Psoas muscle (tissue), 8 donors: ENCODE measurements around the gene ACACA. TPM values are rescaled to one million over a fixed set of nuclear protein-coding genes. Genes with fewer than 3 reads are reported as not detected.

ENCODE experiments used
- ATAC-seq, 4 donors: fragments of 200-7000 bp; cut with Tn5 transposase; one replicate each; pipeline ENCODE4 v1.9.1; 2020; ENCODE audit warnings: moderate library complexity in 3 of 4, mild to moderate bottlenecking in 2 of 4
- DNase-seq, 2 donors: peaks; one replicate each; pipeline ENCODE4 v3.0.0-alpha.2; 2020
- H3K27ac ChIP-seq: fragments of 200-600 bp; one replicate; pipeline ENCODE4 v1.8.0; 2022
- H3K27me3 ChIP-seq, 3 donors: fragments of 200-600 bp in 1 of 3; one replicate each; pipeline versions ENCODE4 v1.6.1 to v1.8.0; 2013 to 2022; ENCODE audit warnings: low read length in 2 of 3, mild to moderate bottlenecking in 2 of 3, moderate library complexity in 1 of 3; ENCODE audit not compliant: insufficient read depth in 3 of 3
- H3K36me3 ChIP-seq, 2 donors: fragments of 200-600 bp in 1 of 2; one replicate each; pipeline versions ENCODE4 v1.6.1 to v1.8.0; 2013 to 2022; ENCODE audit warnings: low read depth in 1 of 2, mild to moderate bottlenecking in 1 of 2, moderate library complexity in 1 of 2; ENCODE audit not compliant: insufficient read depth in 1 of 2
- H3K4me1 ChIP-seq: fragments of 200-600 bp; one replicate; pipeline ENCODE4 v1.8.0; 2022
- H3K4me3 ChIP-seq: fragments of 200-600 bp; one replicate; pipeline ENCODE4 v1.8.0; 2022; ENCODE audit warnings: mild to moderate bottlenecking
- H3K9me3 ChIP-seq: fragments of 200-600 bp; one replicate; pipeline ENCODE4 v1.8.0; 2022
- WGBS, 3 donors: extraction: QIAGEN DNeasy Blood & Tissue Kit; methylation state at CpG; one replicate each; pipeline versions ENCODE4 v1.1.6 to v1.1.7; 2013; 5-methylcytosine and 5-hydroxymethylcytosine counted together
- intact Hi-C, 2 donors: fragments of 100-400 bp; cut with DNase I; formaldehyde crosslinking; loops; one replicate each; pipeline versions ENCODE4 v1.11.0 to v1.14.2; 2022
- polyA plus RNA-seq, 3 donors: library from polyadenylated mRNA; stranded (reverse); fragments of 200-250 nt; gene quantifications; one replicate each; pipeline ENCODE4 v1.2.3, GENCODE V29; 2013
- total RNA-seq, 4 donors: library from RNA; stranded (reverse); fragmentation: NEBNext Ultra II Directional in 2 of 4; extraction: Animal tissue kit (Norgen Biotek cat#: 25700) in 2 of 4; gene quantifications; one replicate each; pipeline versions ENCODE4 v1.2.1 to v1.2.4, GENCODE V29; 2021 to 2023
- TF ChIP-seq, protein P1 (sequence below): fragments of 200-600 bp; IDR thresholded peaks from one replicate; pipeline ENCODE4 v1.8.0; 2022; ENCODE audit warnings: antibody characterized with exemption
- donor health status: healthy with polysubstance abuse.
- donor health status: DM: no; HTN: no; CAD: no; lungs with moderate emphysema.
- donor health status: Bipolar disorder and iron deficiency.
- donor health status: healthy.
- donor health status: DM: yes; HTN: yes; CAD: no.
- donor health status: DM: no; HTN: no; CAD: no.
- donor health status: DM: no; HTN: no; CAD: no.
- donor health status: DM: yes; HTN: yes; CAD: no.

The ACACA gene
- total and polyA plus RNA-seq, 7 donors, result 7.2 to 42.6 (median 21.5) TPM

DNA sequence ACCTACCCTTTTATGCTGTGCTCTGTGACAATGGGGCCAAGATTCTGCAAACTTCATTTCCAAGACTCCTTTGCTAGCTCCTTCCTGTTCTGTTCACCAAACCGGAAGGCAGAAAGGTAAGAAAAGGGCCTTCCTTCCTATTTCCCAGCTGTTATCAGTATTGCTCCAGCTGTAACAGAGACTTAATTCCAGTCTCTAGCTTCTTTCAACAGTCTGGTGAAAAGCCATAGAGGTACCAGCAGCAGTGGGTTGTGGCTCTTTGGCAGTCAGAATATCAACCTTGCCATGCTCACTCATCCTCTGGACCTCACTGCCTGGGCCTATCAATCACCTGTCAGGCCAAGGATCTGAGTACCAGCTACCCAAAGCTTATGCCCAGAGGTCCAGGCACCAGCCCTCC is 120.2 kb downstream of the ACACA start:
- H3K27ac ChIP-seq, result no peak overlapping the region
- H3K4me1 ChIP-seq, result no peaks in the 10 kb centered on the region
- H3K9me3 ChIP-seq, result no peaks in the 10 kb centered on the region
- TF ChIP-seq, protein P1, sequence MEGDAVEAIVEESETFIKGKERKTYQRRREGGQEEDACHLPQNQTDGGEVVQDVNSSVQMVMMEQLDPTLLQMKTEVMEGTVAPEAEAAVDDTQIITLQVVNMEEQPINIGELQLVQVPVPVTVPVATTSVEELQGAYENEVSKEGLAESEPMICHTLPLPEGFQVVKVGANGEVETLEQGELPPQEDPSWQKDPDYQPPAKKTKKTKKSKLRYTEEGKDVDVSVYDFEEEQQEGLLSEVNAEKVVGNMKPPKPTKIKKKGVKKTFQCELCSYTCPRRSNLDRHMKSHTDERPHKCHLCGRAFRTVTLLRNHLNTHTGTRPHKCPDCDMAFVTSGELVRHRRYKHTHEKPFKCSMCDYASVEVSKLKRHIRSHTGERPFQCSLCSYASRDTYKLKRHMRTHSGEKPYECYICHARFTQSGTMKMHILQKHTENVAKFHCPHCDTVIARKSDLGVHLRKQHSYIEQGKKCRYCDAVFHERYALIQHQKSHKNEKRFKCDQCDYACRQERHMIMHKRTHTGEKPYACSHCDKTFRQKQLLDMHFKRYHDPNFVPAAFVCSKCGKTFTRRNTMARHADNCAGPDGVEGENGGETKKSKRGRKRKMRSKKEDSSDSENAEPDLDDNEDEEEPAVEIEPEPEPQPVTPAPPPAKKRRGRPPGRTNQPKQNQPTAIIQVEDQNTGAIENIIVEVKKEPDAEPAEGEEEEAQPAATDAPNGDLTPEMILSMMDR, result no peak
- intact Hi-C loops, result no loop called here
- 73 to 84% (median 74%) methylated on average over 1 of the region's 1 CpG for WGBS, 3 donors
- peaks cover 0 to 19% of the 10 kb centered on the region in 2 donors for H3K36me3 ChIP-seq
- ATAC-seq (peak in 1 of 4 donors; percentile 45), DNase-seq (no peak)
- no peak overlapping the region for H3K4me3 ChIP-seq
- no peaks in the 10 kb centered on the region for H3K27me3 ChIP-seq

DNA sequence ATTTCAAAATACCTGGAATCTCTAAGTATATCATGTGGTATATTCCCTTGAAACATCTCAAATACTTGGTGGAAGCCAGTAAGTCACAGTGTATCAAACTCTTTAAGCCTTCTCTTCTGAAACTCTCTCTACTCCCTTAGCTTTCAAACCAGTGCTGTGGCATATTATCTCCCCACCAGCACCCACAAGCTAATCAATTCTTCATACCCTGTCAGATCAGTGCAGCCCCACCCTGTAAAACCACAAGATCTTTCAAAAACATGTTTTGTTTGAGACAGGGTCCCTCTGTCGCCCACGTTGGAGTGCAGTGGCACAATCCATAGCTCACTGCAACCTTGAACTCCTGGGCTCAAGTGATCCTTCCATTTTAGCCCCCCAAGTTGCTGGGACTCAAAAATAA is 122.4 kb downstream of the ACACA start:
- TF ChIP-seq, protein P1, result no peak
- H3K36me3 ChIP-seq, result peaks cover 0 to 25% of the 10 kb centered on the region in 2 donors
- intact Hi-C loops, result no loop called here
- 75 to 86% (median 78%) methylated on average over 2 of the region's 2 CpGs for WGBS, 3 donors
- no peak overlapping the region for H3K27ac ChIP-seq
- no peak overlapping the region for H3K4me3 ChIP-seq
- DNase-seq (no peak), ATAC-seq (no peak)
- no peaks in the 10 kb centered on the region for H3K27me3 ChIP-seq
- no peaks in the 10 kb centered on the region for H3K9me3 ChIP-seq
- H3K4me1 ChIP-seq, result no peaks in the 10 kb centered on the region

DNA sequence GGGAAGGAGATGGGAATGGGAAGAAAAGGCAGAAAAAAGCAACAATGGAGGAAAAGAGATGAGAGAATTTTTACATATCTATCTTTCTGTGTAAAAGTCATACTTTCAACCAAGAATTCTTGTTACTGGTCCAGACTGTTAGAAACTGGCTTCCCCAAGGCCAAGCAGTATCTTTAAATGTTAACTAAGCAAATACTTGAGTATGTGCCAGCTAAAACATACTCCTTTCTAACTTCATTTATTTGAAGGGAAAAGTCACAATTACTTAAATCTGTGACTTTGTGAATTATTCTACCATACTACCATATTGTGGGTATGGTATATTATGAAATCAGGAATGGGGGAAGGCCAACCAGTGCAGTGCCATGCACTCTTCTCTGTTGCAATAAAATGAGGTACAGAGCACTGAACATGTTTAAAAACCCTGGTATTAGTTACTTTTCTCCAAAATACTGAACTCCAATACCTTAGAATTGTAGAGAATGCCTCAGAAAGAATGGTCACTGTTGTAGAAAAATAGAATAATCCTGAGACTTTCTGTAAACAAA is 123.1 kb downstream of the ACACA start:
- TF ChIP-seq, protein P1, result no peak
- ATAC-seq (no peak), DNase-seq (no peak)

DNA sequence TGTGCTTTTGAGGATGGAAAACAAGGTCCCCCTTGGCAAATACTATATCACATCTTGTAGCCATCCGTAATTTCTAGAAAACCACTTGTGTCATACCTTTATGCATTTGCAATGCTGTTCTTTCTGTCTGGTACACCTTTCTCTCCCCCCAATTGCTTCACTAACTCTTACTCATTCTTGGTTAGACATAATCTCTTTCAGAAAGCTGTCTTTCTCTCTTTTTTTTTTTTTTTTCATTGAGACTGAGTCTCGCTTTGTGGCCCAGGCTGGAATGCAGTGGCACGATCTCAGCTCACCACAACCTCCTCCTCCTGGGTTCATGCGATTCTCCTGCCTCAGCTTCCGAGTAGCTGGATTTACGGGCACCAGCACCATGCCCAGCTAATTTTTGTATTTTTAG is 125.8 kb downstream of the ACACA start:
- Histone ChIP-seq H3K9me3 (no peaks in the 10 kb centered on the region), H3K4me1 (no peaks in the 10 kb centered on the region), H3K27ac (no peak overlapping the region), H3K36me3 (peaks cover 0 to 41% of the 10 kb centered on the region in 2 donors), H3K4me3 (no peak overlapping the region), H3K27me3 (no peaks in the 10 kb centered on the region)
- intact Hi-C loops, result no loop called here
- DNase-seq (no peak), ATAC-seq (no peak)
- TF ChIP-seq, protein P1, result no peak
- WGBS, 3 donors, result 96 to 98% (median 98%) methylated on average over 6 of the region's 6 CpGs

More for the DNA sequence above, 123.1 kb downstream of the ACACA start:
- no peak overlapping the region for H3K27ac ChIP-seq
- peaks cover 0 to 25% of the 10 kb centered on the region in 2 donors for H3K36me3 ChIP-seq
- H3K27me3 ChIP-seq, result no peaks in the 10 kb centered on the region
- intact Hi-C loops, result no loop called here
- H3K4me1 ChIP-seq, result no peaks in the 10 kb centered on the region
- H3K4me3 ChIP-seq, result no peak overlapping the region
- H3K9me3 ChIP-seq, result no peaks in the 10 kb centered on the region
